ENCODE data around the gene MITF.

- TF ChIP-seq, protein P1, sequence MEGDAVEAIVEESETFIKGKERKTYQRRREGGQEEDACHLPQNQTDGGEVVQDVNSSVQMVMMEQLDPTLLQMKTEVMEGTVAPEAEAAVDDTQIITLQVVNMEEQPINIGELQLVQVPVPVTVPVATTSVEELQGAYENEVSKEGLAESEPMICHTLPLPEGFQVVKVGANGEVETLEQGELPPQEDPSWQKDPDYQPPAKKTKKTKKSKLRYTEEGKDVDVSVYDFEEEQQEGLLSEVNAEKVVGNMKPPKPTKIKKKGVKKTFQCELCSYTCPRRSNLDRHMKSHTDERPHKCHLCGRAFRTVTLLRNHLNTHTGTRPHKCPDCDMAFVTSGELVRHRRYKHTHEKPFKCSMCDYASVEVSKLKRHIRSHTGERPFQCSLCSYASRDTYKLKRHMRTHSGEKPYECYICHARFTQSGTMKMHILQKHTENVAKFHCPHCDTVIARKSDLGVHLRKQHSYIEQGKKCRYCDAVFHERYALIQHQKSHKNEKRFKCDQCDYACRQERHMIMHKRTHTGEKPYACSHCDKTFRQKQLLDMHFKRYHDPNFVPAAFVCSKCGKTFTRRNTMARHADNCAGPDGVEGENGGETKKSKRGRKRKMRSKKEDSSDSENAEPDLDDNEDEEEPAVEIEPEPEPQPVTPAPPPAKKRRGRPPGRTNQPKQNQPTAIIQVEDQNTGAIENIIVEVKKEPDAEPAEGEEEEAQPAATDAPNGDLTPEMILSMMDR (IDR thresholded peaks at IDR 0.05) = no peak
- TF ChIP-seq POLR2AphosphoS5 (IDR thresholded peaks at IDR 0.05) (no peak), POLR2A (IDR thresholded peaks at IDR 0.05) (no peak)
These were observed 151.4 kb downstream of the MITF start for GRCh38 chr3:69890691-69891090.

Data from stomach (tissue), 4 donors.